Measurements from ENCODE around the gene SGK2.
"Not testable (repeated sequence)": the region's sequence is repeated elsewhere in the genome, so short reads cannot be mapped to it uniquely, and the experiment has no call there.

The SGK2 gene

DNA sequence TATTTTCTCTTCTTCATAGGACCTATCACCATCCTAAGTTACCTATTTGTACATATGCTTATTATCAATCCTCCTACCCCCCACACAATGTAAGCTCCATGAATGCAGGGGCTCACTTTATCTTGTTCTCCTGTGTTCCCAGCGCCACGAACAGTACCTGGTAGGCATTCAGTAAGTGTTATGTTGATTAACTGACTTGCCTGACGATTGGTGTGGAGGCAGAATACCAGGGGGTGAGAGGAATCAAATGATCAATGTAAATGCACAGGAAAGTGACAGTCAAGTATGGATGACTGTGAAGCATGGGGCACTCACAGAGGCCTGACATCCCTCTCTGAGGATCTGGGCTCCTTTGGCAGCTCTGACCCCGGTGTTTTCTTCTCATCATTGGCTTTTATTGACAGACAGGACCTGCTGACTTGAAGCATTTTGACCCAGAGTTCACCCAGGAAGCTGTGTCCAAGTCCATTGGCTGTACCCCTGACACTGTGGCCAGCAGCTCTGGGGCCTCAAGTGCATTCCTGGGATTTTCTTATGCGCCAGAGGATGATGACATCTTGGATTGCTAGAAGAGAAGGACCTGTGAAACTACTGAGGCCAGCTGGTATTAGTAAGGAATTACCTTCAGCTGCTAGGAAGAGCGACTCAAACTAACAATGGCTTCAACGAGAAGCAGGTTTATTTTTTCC is 25.8 kb downstream of the SGK2 start:
- Histone ChIP-seq H3K27me3 (ENCODE audit: control insufficient read depth, insufficient read depth, low read length) (no peaks in the 10 kb centered on the region), H3K36me3 (ENCODE audit: control insufficient read depth, low read depth, low read length) (no peaks in the 10 kb centered on the region), H3K9ac (ENCODE audit: low read length) (no peak overlapping the region), H3K4me1 (ENCODE audit: control insufficient read depth, low read depth, low read length) (peaks cover 9% of the 10 kb centered on the region), H3K9me3 (ENCODE audit: control insufficient read depth, low read depth, low read length) (no peaks in the 10 kb centered on the region), H3K27ac (ENCODE audit: low read length) (no peak overlapping the region), H3K4me3 (ENCODE audit: low read length) (no peak overlapping the region)

DNA sequence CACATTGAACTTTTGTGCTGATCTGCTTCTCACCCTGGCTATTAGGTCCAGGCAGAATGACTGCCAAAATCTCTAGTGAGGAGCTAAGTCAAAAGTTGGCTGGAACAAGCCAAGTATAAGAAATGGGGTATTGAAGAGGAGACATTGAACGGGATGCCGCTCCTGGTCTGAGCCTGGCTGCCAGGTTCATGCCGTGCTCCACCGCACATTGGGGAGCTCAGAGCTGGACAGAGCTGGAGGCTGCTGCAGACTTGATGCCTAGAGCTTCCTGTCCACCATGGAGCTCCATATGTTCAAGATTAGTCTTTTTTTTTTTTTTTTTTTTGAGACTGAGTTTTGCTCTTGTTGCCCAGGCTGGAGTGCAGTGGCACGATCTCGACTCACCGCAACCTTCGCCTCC is 27.8 kb downstream of the SGK2 start:
- no peak overlapping the region for H3K27ac ChIP-seq (ENCODE audit: low read length)
- no peak overlapping the region for H3K4me3 ChIP-seq (ENCODE audit: low read length)
- no peaks in the 10 kb centered on the region for H3K27me3 ChIP-seq (ENCODE audit: control insufficient read depth, insufficient read depth, low read length)

DNA sequence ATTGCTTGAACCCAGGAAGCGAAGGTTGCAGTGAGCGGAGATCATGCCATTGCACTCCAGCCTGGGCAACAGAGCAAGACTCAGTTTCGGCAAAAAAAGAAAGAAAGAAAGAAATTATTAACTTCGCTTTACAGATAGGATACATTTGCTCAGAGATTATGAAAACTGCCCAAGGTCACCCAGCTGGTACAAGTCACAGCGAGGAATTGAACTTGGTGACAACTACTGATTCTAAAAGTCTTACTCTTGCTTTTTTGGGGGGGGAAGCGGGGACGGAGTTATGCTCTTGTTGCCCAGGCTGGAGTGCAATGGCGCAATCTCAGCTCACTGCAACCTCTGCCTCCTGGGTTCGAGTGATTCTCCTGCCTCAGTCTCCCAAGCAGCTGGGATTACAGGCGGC is 29.7 kb downstream of the SGK2 start:
- not testable (repeated sequence) for H3K36me3 ChIP-seq (ENCODE audit: control insufficient read depth, low read depth, low read length); H3K27ac ChIP-seq (ENCODE audit: low read length); H3K9ac ChIP-seq (ENCODE audit: low read length); H3K27me3 ChIP-seq (ENCODE audit: control insufficient read depth, insufficient read depth, low read length); H3K9me3 ChIP-seq (ENCODE audit: control insufficient read depth, low read depth, low read length); H3K4me3 ChIP-seq (ENCODE audit: low read length)
- peaks cover 16% of the 10 kb centered on the region for H3K4me1 ChIP-seq (ENCODE audit: control insufficient read depth, low read depth, low read length)

More for the DNA sequence above, 27.8 kb downstream of the SGK2 start:
- H3K4me1 ChIP-seq (ENCODE audit: control insufficient read depth, low read depth, low read length) = peaks cover 16% of the 10 kb centered on the region
- H3K9me3 ChIP-seq (ENCODE audit: control insufficient read depth, low read depth, low read length) = no peaks in the 10 kb centered on the region
- no peaks in the 10 kb centered on the region for H3K36me3 ChIP-seq (ENCODE audit: control insufficient read depth, low read depth, low read length)
- H3K9ac ChIP-seq (ENCODE audit: low read length) = no peak overlapping the region

DNA sequence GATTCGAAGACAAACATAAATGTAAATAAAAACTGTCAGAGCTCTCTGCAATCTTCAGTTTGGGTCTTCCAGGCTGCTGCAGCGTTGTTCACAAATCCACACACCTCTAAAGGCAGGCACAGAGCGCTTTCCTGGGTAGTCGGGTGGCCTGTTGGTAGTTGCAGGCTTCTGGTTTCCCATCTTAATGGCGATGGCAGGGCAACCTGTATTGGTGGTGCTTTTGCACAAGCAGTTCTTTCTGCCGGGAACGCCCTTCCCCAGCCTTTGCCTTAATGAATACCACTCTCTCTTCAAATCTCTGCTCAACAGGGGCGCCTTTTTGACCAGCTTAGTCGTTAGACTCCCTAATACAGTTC is 31.2 kb downstream of the SGK2 start:
- peaks cover 4% of the 10 kb centered on the region for H3K36me3 ChIP-seq (ENCODE audit: control insufficient read depth, low read depth, low read length)
- peak overlapping the region; percentile 96 for H3K4me3 ChIP-seq (ENCODE audit: low read length)
- peaks cover 7% of the 10 kb centered on the region for H3K4me1 ChIP-seq (ENCODE audit: control insufficient read depth, low read depth, low read length)
- no peaks in the 10 kb centered on the region for H3K9me3 ChIP-seq (ENCODE audit: control insufficient read depth, low read depth, low read length)
- H3K9ac ChIP-seq (ENCODE audit: low read length) = peak overlapping the region; percentile 92
- H3K27ac ChIP-seq (ENCODE audit: low read length) = peak overlapping the region; percentile 93
- no peaks in the 10 kb centered on the region for H3K27me3 ChIP-seq (ENCODE audit: control insufficient read depth, insufficient read depth, low read length)

DNA sequence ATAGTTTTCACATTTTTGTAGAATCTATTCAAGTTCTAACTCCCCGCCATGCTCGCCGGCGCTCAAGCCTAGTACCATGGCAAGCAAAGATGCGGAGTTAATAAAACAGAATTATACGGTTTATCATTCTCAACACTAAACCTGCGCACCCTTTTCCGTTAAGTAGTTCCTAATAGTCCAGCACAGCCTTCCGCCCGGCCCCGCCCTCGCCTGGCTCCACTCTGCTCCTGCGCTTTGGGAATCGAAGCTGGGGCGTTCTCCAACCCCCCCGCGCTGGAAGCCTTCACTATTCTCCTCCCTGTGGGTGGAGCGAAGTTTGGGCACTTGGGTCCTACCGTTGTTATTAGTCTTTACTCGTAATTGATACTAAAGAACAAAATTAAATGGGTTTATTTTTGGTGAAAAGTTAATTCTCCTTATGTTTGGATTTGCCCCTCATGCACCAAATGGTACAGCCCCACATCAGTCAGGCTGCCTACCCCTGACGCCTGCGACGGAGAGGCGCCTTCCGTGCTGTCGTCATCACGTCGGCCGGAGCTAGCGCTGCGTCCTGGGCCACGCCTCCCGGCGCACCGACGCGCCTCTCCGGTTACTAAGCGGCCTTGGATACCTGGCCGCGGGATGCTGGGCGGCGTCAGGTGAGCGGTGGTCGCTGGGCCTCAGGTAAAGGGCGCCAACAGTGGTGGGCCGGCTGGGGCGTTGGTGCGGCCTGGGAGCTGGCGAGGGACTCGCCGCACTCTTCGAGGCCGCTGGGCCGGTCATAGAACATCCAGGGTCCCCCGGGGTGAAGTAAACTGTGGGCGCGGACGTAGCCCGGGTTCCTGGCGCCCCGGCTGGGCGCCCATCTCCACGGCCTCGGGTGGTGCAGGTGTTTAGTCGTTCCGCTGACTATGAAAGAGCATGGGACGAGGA is 31.8 kb downstream of the SGK2 start, which contains the start of gene IFT52:
Gene IFT52 (plus strand): TSS at position 546 of the 912 bp plus-strand sequence. CDS start 3,762 bp downstream, outside the sequence.
- Histone ChIP-seq H3K4me1 (ENCODE audit: control insufficient read depth, low read depth, low read length) (peaks cover 6% of the 10 kb centered on the region), H3K4me3 (ENCODE audit: low read length) (peak within 1 kb of the TSS; percentile 96), H3K9me3 (ENCODE audit: control insufficient read depth, low read depth, low read length) (no peaks in the 10 kb centered on the region), H3K36me3 (ENCODE audit: control insufficient read depth, low read depth, low read length) (peaks cover 4% of the 10 kb centered on the region), H3K27ac (ENCODE audit: low read length) (peak within 1 kb of the TSS; percentile 93), H3K27me3 (ENCODE audit: control insufficient read depth, insufficient read depth, low read length) (no peaks in the 10 kb centered on the region), H3K9ac (ENCODE audit: low read length) (peak within 1 kb of the TSS; percentile 92)

DNA sequence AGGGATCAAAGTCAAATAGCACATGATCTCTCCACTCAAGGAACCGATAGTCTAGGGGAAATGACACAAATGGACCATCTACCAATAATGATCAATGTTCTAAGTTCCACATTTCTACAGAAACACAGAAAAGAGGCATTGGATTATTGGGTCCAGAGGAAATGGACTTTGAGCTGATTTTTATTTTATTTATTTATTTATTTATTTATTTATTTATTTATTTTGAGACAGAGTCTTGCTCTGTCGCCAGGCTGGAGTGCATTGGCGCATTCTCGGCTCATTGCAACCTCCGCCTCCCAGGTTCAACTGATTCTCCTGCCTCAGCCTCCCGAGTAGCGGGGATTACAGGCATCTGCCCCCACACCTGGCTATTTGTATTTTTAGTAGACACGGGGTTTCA is 43.1 kb downstream of the SGK2 start:
- not testable (repeated sequence) for H3K4me1 ChIP-seq (ENCODE audit: control insufficient read depth, low read depth, low read length); H3K27me3 ChIP-seq (ENCODE audit: control insufficient read depth, insufficient read depth, low read length); H3K4me3 ChIP-seq (ENCODE audit: low read length); H3K27ac ChIP-seq (ENCODE audit: low read length); H3K9ac ChIP-seq (ENCODE audit: low read length); H3K9me3 ChIP-seq (ENCODE audit: control insufficient read depth, low read depth, low read length)
- peaks cover 35% of the 10 kb centered on the region for H3K36me3 ChIP-seq (ENCODE audit: control insufficient read depth, low read depth, low read length)

DNA sequence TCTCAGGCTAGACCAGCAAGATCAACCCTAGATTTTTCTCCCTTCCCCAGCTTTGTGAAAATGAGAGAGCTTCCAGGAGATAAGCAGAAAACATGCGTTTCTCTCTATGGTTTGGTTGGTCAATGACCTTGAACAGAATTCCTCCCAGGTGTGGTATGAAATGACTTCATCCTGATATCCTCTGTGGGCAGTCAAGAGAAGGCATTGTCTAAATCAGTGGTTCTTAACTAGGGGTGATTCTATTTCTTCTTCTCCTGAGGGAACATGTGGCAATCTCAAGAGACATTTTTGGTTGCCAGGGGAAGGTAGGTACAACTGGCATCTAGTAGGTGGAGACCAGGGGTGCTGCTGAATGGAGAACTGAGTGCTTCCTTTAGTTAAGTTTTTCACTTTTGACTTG is 44.3 kb downstream of the SGK2 start:
- Histone ChIP-seq H3K36me3 (ENCODE audit: control insufficient read depth, low read depth, low read length) (peaks cover 25% of the 10 kb centered on the region), H3K27ac (ENCODE audit: low read length) (no peak overlapping the region)

DNA sequence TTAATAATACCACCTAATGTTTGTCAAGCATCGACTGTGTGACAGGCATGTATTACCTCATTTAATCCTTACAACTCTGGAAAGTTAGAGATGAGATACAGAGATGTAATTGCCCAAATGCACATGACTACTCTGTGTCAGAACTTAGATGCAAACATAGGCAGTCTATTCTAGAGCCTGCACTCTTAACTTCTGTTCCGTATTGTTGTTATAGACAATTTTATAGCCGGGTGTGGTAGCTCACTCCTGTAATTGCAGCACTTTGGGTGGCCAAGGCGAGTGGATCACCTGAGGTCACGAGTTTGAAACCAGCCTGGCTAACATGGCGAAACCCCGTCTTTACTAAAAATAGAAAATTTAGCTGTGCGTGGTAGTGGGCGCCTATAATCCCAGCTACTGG is 46.9 kb downstream of the SGK2 start:
- peaks cover 21% of the 10 kb centered on the region for H3K36me3 ChIP-seq (ENCODE audit: control insufficient read depth, low read depth, low read length)
- H3K27me3 ChIP-seq (ENCODE audit: control insufficient read depth, insufficient read depth, low read length) = no peaks in the 10 kb centered on the region
- no peak overlapping the region for H3K4me3 ChIP-seq (ENCODE audit: low read length)
- no peaks in the 10 kb centered on the region for H3K9me3 ChIP-seq (ENCODE audit: control insufficient read depth, low read depth, low read length)
- H3K4me1 ChIP-seq (ENCODE audit: control insufficient read depth, low read depth, low read length) = no peaks in the 10 kb centered on the region
- H3K9ac ChIP-seq (ENCODE audit: low read length) = no peak overlapping the region
- H3K27ac ChIP-seq (ENCODE audit: low read length) = no peak overlapping the region

More for the DNA sequence above, 44.3 kb downstream of the SGK2 start:
- no peak overlapping the region for H3K9ac ChIP-seq (ENCODE audit: low read length)
- no peaks in the 10 kb centered on the region for H3K9me3 ChIP-seq (ENCODE audit: control insufficient read depth, low read depth, low read length)
- H3K4me1 ChIP-seq (ENCODE audit: control insufficient read depth, low read depth, low read length) = no peaks in the 10 kb centered on the region
- no peaks in the 10 kb centered on the region for H3K27me3 ChIP-seq (ENCODE audit: control insufficient read depth, insufficient read depth, low read length)
- no peak overlapping the region for H3K4me3 ChIP-seq (ENCODE audit: low read length)

DNA sequence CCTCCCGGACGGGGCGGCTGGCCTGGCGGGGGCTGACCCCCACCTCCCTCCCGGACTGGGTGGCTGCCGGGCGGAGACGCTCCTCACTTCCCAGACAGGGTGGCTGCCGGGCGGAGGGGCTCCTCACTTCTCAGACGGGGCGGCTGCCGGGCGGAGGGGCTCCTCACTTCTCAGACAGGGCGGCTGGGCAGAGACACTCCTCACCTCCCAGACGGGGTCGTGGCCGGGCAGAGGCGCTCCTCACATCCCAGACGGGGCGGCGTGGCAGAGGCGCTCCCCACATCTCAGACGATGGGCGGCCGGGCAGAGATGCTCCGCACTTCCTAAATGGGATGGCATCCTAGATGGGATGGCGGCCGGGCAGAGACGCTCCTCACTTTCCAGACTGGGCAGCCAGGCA is 48.5 kb downstream of the SGK2 start:
- not testable (repeated sequence) for H3K4me3 ChIP-seq (ENCODE audit: low read length); H3K9me3 ChIP-seq (ENCODE audit: control insufficient read depth, low read depth, low read length); H3K27me3 ChIP-seq (ENCODE audit: control insufficient read depth, insufficient read depth, low read length); H3K9ac ChIP-seq (ENCODE audit: low read length); H3K4me1 ChIP-seq (ENCODE audit: control insufficient read depth, low read depth, low read length); H3K27ac ChIP-seq (ENCODE audit: low read length)
- H3K36me3 ChIP-seq (ENCODE audit: control insufficient read depth, low read depth, low read length) = peaks cover 21% of the 10 kb centered on the region

DNA sequence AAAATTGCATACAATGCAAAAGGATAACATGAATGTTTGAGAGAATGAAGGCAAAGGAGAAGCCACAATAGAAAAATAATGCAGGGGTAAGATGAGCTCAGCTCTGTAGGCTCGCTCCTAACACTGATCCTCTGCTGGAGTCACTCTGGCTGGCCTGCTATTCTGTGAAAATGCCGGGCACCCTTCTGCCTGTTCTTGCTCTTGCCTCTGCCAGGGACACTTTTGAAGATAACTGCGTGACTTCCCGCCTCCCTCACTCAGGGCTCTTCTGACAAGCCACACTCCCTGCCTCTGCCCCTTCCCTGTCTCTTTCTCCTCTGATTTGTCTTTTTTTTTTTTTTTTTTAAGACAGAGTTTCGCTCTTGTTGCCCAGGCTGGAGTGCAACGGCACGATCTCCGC is 72.8 kb downstream of the SGK2 start:
- Histone ChIP-seq H3K4me3 (ENCODE audit: low read length) (no peak overlapping the region), H3K9ac (ENCODE audit: low read length) (no peak overlapping the region), H3K27ac (ENCODE audit: low read length) (no peak overlapping the region), H3K36me3 (ENCODE audit: control insufficient read depth, low read depth, low read length) (peaks cover 22% of the 10 kb centered on the region), H3K27me3 (ENCODE audit: control insufficient read depth, insufficient read depth, low read length) (no peaks in the 10 kb centered on the region), H3K9me3 (ENCODE audit: control insufficient read depth, low read depth, low read length) (no peaks in the 10 kb centered on the region), H3K4me1 (ENCODE audit: control insufficient read depth, low read depth, low read length) (no peaks in the 10 kb centered on the region)

Measured in iPS-18a (cell line).